Measurements from ENCODE around the gene PHRF1. TPM values are rescaled to one million over a fixed set of nuclear protein-coding genes. Genes with fewer than 3 reads are reported as not detected.

The PHRF1 gene
- total RNA-seq, 1 experiment from 2014 or later = 48.9 TPM

GRCh38 chr11:619628-620050 lies 43.4 kb downstream of the PHRF1 start:
- H4K8ac ChIP-seq (replicated peaks; ENCODE audit: insufficient read length, low read depth, low read length) = no peak overlapping the region
- no peak overlapping the region for H2BK120ac ChIP-seq (ENCODE audit: low read depth, low read length, poor library complexity, severe bottlenecking)
- no peak overlapping the region for H2BK5ac ChIP-seq (ENCODE audit: insufficient read length, low read length)
- H3K56ac ChIP-seq (ENCODE audit: insufficient read length, low read depth, low read length) = no peak overlapping the region
- H3K14ac ChIP-seq (ENCODE audit: insufficient read depth, low read length) = no peak overlapping the region
- peaks cover 4% of the 10 kb centered on the region for H3K23me2 ChIP-seq (ENCODE audit: insufficient read length, low read depth, low read length, poor library complexity, severe bottlenecking)
- no peaks in the 10 kb centered on the region for H3K79me1 ChIP-seq (ENCODE audit: insufficient read depth, low read depth, low read length, poor library complexity, severe bottlenecking)
- H2BK20ac ChIP-seq (ENCODE audit: low read depth, low read length, poor library complexity, severe bottlenecking) = no peak overlapping the region
- no peak overlapping the region for H3K4me2 ChIP-seq (ENCODE audit: insufficient read depth, insufficient read length, low read length)
- no peak overlapping the region for H3K9ac ChIP-seq (ENCODE audit: extremely low read depth, insufficient read length, low read length)
- H3K79me2 ChIP-seq (ENCODE audit: insufficient read depth, low read length) = no peaks in the 10 kb centered on the region
- no peak for DNase-seq
- H3K4ac ChIP-seq (ENCODE audit: low read depth, low read length) = no peak overlapping the region
- H3T11ph ChIP-seq (ENCODE audit: low read length) = no peak overlapping the region
- H3K27me3 ChIP-seq (ENCODE audit: insufficient read depth, low read length) = no peaks in the 10 kb centered on the region
- WGBS (ENCODE audit: extremely low coverage, insufficient read length, low lambda C conversion rate) = no CpG with 5 or more reads among the region's 22 CpGs
- Mint-ChIP-seq H3K36me3 (ENCODE audit: insufficient read depth in 1 of 3, low read depth in 3 of 3) (peaks cover 0 to 3% (median 0%) of the 10 kb centered on the region in 3 experiments; a peak in 2 of 7 replicates), H3K27ac (no peak overlapping the region), H3K27me3 (ENCODE audit: low read depth) (peaks cover 4% of the 10 kb centered on the region), H3K4me1 (peaks cover 2 to 4% of the 10 kb centered on the region in 2 experiments; a peak in 2 of 4 replicates), H3K9me3 (no peaks in the 10 kb centered on the region), H3K4me3 (no peak overlapping the region)
- H3K9me3 ChIP-seq (ENCODE audit: control insufficient read depth, low read depth, low read length) = no peaks in the 10 kb centered on the region
- no peak overlapping the region for H2BK12ac ChIP-seq (ENCODE audit: insufficient read length, low read depth, low read length)
- H3K18ac ChIP-seq (ENCODE audit: insufficient read length, low read depth, low read length) = no peak overlapping the region
- H3K27ac ChIP-seq (ENCODE audit: insufficient read length, low read depth, low read length) = no peak overlapping the region
- no peak overlapping the region for H2AK5ac ChIP-seq (ENCODE audit: insufficient read length, low read length)
- no peaks in the 10 kb centered on the region for H3K4me1 ChIP-seq (ENCODE audit: insufficient read depth, low read length)
- no peak overlapping the region for H4K5ac ChIP-seq (ENCODE audit: insufficient read length, low read depth, low read length)
- H4K91ac ChIP-seq (ENCODE audit: insufficient read length, low read depth, low read length) = no peak overlapping the region
- no peak for TF ChIP-seq CTCF (conservative IDR thresholded peaks at IDR 0.05)
- H3K23ac ChIP-seq (ENCODE audit: insufficient read length, low read depth, low read length) = no peak overlapping the region
- no peak overlapping the region for H2BK15ac ChIP-seq (ENCODE audit: low read depth, low read length)
- no peaks in the 10 kb centered on the region for H4K20me1 ChIP-seq (ENCODE audit: control insufficient read depth, insufficient read depth, insufficient read length)
- H2AFZ ChIP-seq (ENCODE audit: low read length) = no peak overlapping the region
